Endodermal cell (in vitro differentiated cells): ENCODE measurements around the gene SORCS2. TPM values are rescaled to one million over a fixed set of nuclear protein-coding genes. Genes with fewer than 3 reads are reported as not detected.

ENCODE experiments used
- DNase-seq: peaks from one replicate; pipeline ENCODE4 v3.0.0-alpha.2; 2017
- H3K27ac ChIP-seq: 2 replicates; pipeline ENCODE4 v1.5.1; 2013; ENCODE audit warnings: mild to moderate bottlenecking, low read depth, low read length, moderate library complexity
- H3K27me3 ChIP-seq: 2 replicates; pipeline ENCODE4 v1.6.1; 2013; ENCODE audit warnings: mild to moderate bottlenecking, low read length, moderate library complexity; ENCODE audit not compliant: insufficient read depth, control insufficient read depth, poor library complexity, severe bottlenecking
- H3K36me3 ChIP-seq: 2 replicates; pipeline ENCODE4 v1.7.0; 2013; ENCODE audit warnings: mild to moderate bottlenecking, low read length, moderate library complexity; ENCODE audit not compliant: control insufficient read depth, insufficient read depth
- H3K4me1 ChIP-seq: one replicate; pipeline ENCODE4 v1.7.0; 2013; ENCODE audit warnings: low read length; ENCODE audit not compliant: control insufficient read depth, insufficient read depth
- H3K4me3 ChIP-seq: 2 replicates; pipeline ENCODE4 v1.5.1; 2013; ENCODE audit warnings: mild to moderate bottlenecking, low read length, moderate library complexity
- H3K9ac ChIP-seq: 2 replicates; pipeline ENCODE4 v1.6.1; 2013; ENCODE audit warnings: mild to moderate bottlenecking, low read length, moderate library complexity; ENCODE audit not compliant: poor library complexity, severe bottlenecking; ENCODE audit errors: extremely low read depth
- H3K9me3 ChIP-seq: 2 replicates; pipeline ENCODE4 v1.6.1; 2013; ENCODE audit warnings: mild to moderate bottlenecking, low read length, moderate library complexity; ENCODE audit not compliant: control insufficient read depth
- H3K27ac Mint-ChIP-seq: 2 replicates; pipeline ENCODE4 v1.8.0; 2020; ENCODE audit warnings: mixed read lengths
- H3K27me3 Mint-ChIP-seq: 2 replicates; pipeline ENCODE4 v1.8.0; 2021; ENCODE audit warnings: mild to moderate bottlenecking, mixed read lengths; ENCODE audit not compliant: insufficient read depth
- H3K36me3 Mint-ChIP-seq: 2 replicates; pipeline ENCODE4 v1.8.0; 2020; ENCODE audit warnings: low read depth, mixed read lengths
- H3K4me1 Mint-ChIP-seq: 2 replicates; pipeline ENCODE4 v1.8.0; 2020; ENCODE audit warnings: mixed read lengths
- H3K4me3 Mint-ChIP-seq: 2 replicates; pipeline ENCODE4 v1.8.0; 2020; ENCODE audit warnings: mild to moderate bottlenecking, moderate library complexity, mixed read lengths
- H3K9me3 Mint-ChIP-seq: 2 replicates; pipeline ENCODE4 v1.8.0; 2020; ENCODE audit warnings: mild to moderate bottlenecking, mixed read lengths
- CTCF ChIP-seq: fragments of 200-600 bp; sonication (generic); conservative IDR thresholded peaks from 2 replicates; pipeline ENCODE4 v1.5.0; 2021; ENCODE audit warnings: antibody characterized with exemption, mild to moderate bottlenecking
- WGBS, 2 experiments: methylation state at CpG; one replicate each; pipeline versions ENCODE4 v1.1.5 to v1.1.7; 2013; ENCODE audit warnings: missing lambda C conversion rate in 2 of 2, mixed read lengths in 1 of 2; ENCODE audit not compliant: insufficient coverage in 1 of 2, insufficient read length in 1 of 2; 5-methylcytosine and 5-hydroxymethylcytosine counted together
- total RNA-seq, 2 donors: library from RNA; stranded (reverse); fragmentation: NEBNext Ultra II Directional in 1 of 2; extraction: Animal tissue kit (Norgen Biotek cat#: 25700) in 1 of 2; gene quantifications; 2 replicates in 1 of 2; 3 replicates in 1 of 2; pipeline ENCODE4 v1.2.1, GENCODE V29; 2021

SORCS2 gene
- total RNA-seq, 2 donors from 2014 or later = 1.4 to 1.9 TPM

GRCh38 chr4:7360806-7361205 lies 168.5 kb downstream of the SORCS2 start:
- Mint-ChIP-seq H3K4me1 (peaks cover 8% of the 10 kb centered on the region), H3K27me3 (peaks cover 19% of the 10 kb centered on the region), H3K9me3 (no peaks in the 10 kb centered on the region), H3K4me3 (no peak overlapping the region), H3K27ac (no peak overlapping the region), H3K36me3 (no peaks in the 10 kb centered on the region)
- peak overlapping the region; percentile 52 for H3K27ac ChIP-seq
- H3K4me1 ChIP-seq = peaks cover 4% of the 10 kb centered on the region
- no peak for DNase-seq
- H3K9me3 ChIP-seq = no peaks in the 10 kb centered on the region
- no peak for TF ChIP-seq CTCF
- 81 to 84% methylated on average over 7 to 8 of the region's 8 CpGs for WGBS, 2 experiments
- peaks cover 81% of the 10 kb centered on the region for H3K27me3 ChIP-seq
- no peak overlapping the region for H3K9ac ChIP-seq
- no peaks in the 10 kb centered on the region for H3K36me3 ChIP-seq
- no peak overlapping the region for H3K4me3 ChIP-seq

- Histone ChIP-seq H3K27ac (peak overlapping the region; percentile 52), H3K27me3 (peaks cover 79% of the 10 kb centered on the region), H3K4me3 (no peak overlapping the region), H3K9me3 (no peaks in the 10 kb centered on the region), H3K4me1 (peaks cover 4% of the 10 kb centered on the region), H3K36me3 (no peaks in the 10 kb centered on the region), H3K9ac (no peak overlapping the region)
- no peaks in the 10 kb centered on the region for H3K36me3 Mint-ChIP-seq
- H3K9me3 Mint-ChIP-seq = no peaks in the 10 kb centered on the region
- H3K27ac Mint-ChIP-seq = no peak overlapping the region
- H3K27me3 Mint-ChIP-seq = peaks cover 25% of the 10 kb centered on the region
- 82% methylated on average over 9 to 14 of the region's 14 CpGs for WGBS, 2 experiments
- DNase-seq = no peak
- no peak for TF ChIP-seq CTCF
- H3K4me3 Mint-ChIP-seq = no peak overlapping the region
- H3K4me1 Mint-ChIP-seq = peaks cover 8% of the 10 kb centered on the region
These were observed 169.1 kb downstream of the SORCS2 start for GRCh38 chr4:7361280-7361895.

GRCh38 chr4:7362341-7362740 lies 170.0 kb downstream of the SORCS2 start:
- Histone ChIP-seq H3K27me3 (peaks cover 72% of the 10 kb centered on the region), H3K36me3 (no peaks in the 10 kb centered on the region), H3K4me1 (no peaks in the 10 kb centered on the region), H3K4me3 (no peak overlapping the region), H3K9me3 (no peaks in the 10 kb centered on the region), H3K27ac (no peak overlapping the region), H3K9ac (no peak overlapping the region)
- Mint-ChIP-seq H3K36me3 (no peaks in the 10 kb centered on the region), H3K27ac (no peak overlapping the region), H3K4me1 (peaks cover 8% of the 10 kb centered on the region), H3K4me3 (no peak overlapping the region), H3K27me3 (peaks cover 35% of the 10 kb centered on the region), H3K9me3 (no peaks in the 10 kb centered on the region)
- no peak for TF ChIP-seq CTCF
- no peak for DNase-seq
- 85 to 100% methylated on average over 1 to 2 of the region's 2 CpGs for WGBS, 2 experiments
